Measurements from ENCODE around the gene IFRD2.

- no peak for TF ChIP-seq CTCF (IDR thresholded peaks at IDR 0.05)
- TF ChIP-seq REST (IDR thresholded peaks at IDR 0.05; ENCODE audit: insufficient read depth in 1 of 2, low read depth in 2 of 2, low read length in 1 of 2): no peak
- no peak for TF ChIP-seq TCF7L2 (IDR thresholded peaks at IDR 0.05; ENCODE audit: low read depth, low read length)
Observed at GRCh38 chr3:50269977-50270413, 22.2 kb downstream of the IFRD2 start.

Data from Panc1 (cell line).